Measurements from ENCODE around the gene NDUFS5. TPM values are rescaled to one million over a fixed set of nuclear protein-coding genes. Genes with fewer than 3 reads are reported as not detected.

Gene NDUFS5
- total RNA-seq, 1 donor from 2014 or later: 79.3 TPM

GRCh38 chr1:38990738-38991637 lies 35.2 kb upstream of the NDUFS5 start, which contains the start of gene AKIRIN1:
AKIRIN1 (plus strand) TSS chr1:38991276; CDS start chr1:38991381, 105 bp downstream.
- peaks cover 32% of the 10 kb centered on the region for H3K36me3 Mint-ChIP-seq (ENCODE audit: low read depth)
- CTCF ChIA-PET: no interaction called here
- peak within 1 kb of the TSS; percentile 92 for H3K27ac Mint-ChIP-seq
- DNase-seq (peak; percentile 100), ATAC-seq (ENCODE audit: low read depth) (peak; percentile 92)
- intact Hi-C loops (cut with micrococcal nuclease): loop anchor here (1.0 to 5.0 kb wide), 5 partner anchors 35 to 979 kb away; partner anchors contain the start of genes MYCBP, NDUFS5, RRAGC and UTP11
- H3K4me3 Mint-ChIP-seq: peak within 1 kb of the TSS; percentile 91
- H3K9me3 Mint-ChIP-seq: no peaks in the 10 kb centered on the region
- TF ChIP-seq CTCF (IDR thresholded peaks at IDR 0.05): no peak
- POLR2A ChIA-PET: interaction anchor here (0.6 to 1.3 kb wide), 5 partner anchors 19 to 143 kb away, joined by 3 to 10 read pairs (median 3); partner anchors contain the start of genes NDUFS5 and RRAGC
- H3K4me1 Mint-ChIP-seq: peaks cover 30% of the 10 kb centered on the region
- H3K27me3 Mint-ChIP-seq: no peaks in the 10 kb centered on the region

- ATAC-seq (ENCODE audit: low read depth): no peak
- no peaks in the 10 kb centered on the region for H3K27me3 Mint-ChIP-seq
- no peaks in the 10 kb centered on the region for H3K9me3 Mint-ChIP-seq
- peak; percentile 18 for DNase-seq
- peak overlapping the region; percentile 91 for H3K4me3 Mint-ChIP-seq
- intact Hi-C loops (cut with micrococcal nuclease): loop anchor here (1.0 to 5.0 kb wide), 5 partner anchors 34 to 980 kb away; partner anchors contain the start of genes MYCBP, NDUFS5, RRAGC and UTP11
- ChIA-PET POLR2A (interaction anchor here (0.6 to 1.8 kb wide), 4 partner anchors 33 to 1176 kb away, joined by 3 to 5 read pairs (median 3); partner anchors contain the start of gene NDUFS5), CTCF (no interaction called here)
- H3K36me3 Mint-ChIP-seq (ENCODE audit: low read depth): peaks cover 40% of the 10 kb centered on the region
- peak overlapping the region; percentile 81 for H3K27ac Mint-ChIP-seq
- peaks cover 37% of the 10 kb centered on the region for H3K4me1 Mint-ChIP-seq
- no peak for TF ChIP-seq CTCF (IDR thresholded peaks at IDR 0.05)
These were observed 34.3 kb upstream of the NDUFS5 start for GRCh38 chr1:38991638-38992411.

- Mint-ChIP-seq H3K4me3 (peak overlapping the region; percentile 91), H3K9me3 (no peaks in the 10 kb centered on the region), H3K27ac (peak overlapping the region; percentile 81), H3K36me3 (ENCODE audit: low read depth) (peaks cover 44% of the 10 kb centered on the region), H3K27me3 (no peaks in the 10 kb centered on the region), H3K4me1 (peaks cover 40% of the 10 kb centered on the region)
- intact Hi-C loops (cut with micrococcal nuclease): loop anchor here (5.0 kb wide), 1 partner anchor 110 kb away; no protein-coding TSS in a partner anchor
- no peak for DNase-seq
- no peak for TF ChIP-seq CTCF (IDR thresholded peaks at IDR 0.05)
- ATAC-seq (ENCODE audit: low read depth): no peak
- POLR2A ChIA-PET: interaction anchor here (0.6 to 1.8 kb wide), 4 partner anchors 32 to 1177 kb away, joined by 3 to 5 read pairs (median 3); partner anchors contain the start of gene NDUFS5
- CTCF ChIA-PET: no interaction called here
These were observed 33.6 kb upstream of the NDUFS5 start for GRCh38 chr1:38992412-38993111.

- Mint-ChIP-seq H3K9me3 (no peaks in the 10 kb centered on the region), H3K36me3 (ENCODE audit: low read depth) (peaks cover 57% of the 10 kb centered on the region), H3K4me3 (no peak overlapping the region), H3K27me3 (no peaks in the 10 kb centered on the region), H3K4me1 (peaks cover 45% of the 10 kb centered on the region), H3K27ac (no peak overlapping the region)
- ATAC-seq (ENCODE audit: low read depth): no peak
- ChIA-PET CTCF (no interaction called here), POLR2A (no interaction called here)
- no peak for DNase-seq
- TF ChIP-seq CTCF (IDR thresholded peaks at IDR 0.05): no peak
- intact Hi-C loops (cut with micrococcal nuclease): loop anchor here (5.0 kb wide), 1 partner anchor 108 kb away; no protein-coding TSS in a partner anchor
These were observed 32.0 kb upstream of the NDUFS5 start for GRCh38 chr1:38994196-38994595.

Measured in activated B cell treated with CpG ODN at 0.5 μM for 24 hours (primary cell).